ENCODE results near the gene UBR4.

Gene UBR4

DNA sequence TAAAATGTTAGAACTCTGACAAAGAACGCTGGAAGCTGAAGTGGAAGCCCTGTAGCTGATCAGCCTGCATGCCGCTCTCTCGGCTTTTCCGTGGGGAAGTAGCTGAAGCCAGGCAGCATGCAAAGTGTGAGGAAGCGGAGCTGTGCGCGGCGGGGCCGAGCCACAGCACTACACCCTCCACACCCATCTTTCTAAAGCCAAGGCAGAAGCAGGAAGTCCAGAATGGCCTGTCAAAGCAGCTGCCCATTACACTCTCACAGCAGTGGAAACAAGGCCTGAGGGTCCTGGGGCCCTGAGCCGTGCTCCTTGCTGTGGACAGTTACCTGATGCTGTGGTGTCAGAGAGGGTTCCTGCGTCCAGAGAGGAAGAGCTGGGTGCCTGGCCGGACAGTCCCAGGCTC, 69.6 kb downstream of the UBR4 start:
- TF ChIP-seq, protein P1, sequence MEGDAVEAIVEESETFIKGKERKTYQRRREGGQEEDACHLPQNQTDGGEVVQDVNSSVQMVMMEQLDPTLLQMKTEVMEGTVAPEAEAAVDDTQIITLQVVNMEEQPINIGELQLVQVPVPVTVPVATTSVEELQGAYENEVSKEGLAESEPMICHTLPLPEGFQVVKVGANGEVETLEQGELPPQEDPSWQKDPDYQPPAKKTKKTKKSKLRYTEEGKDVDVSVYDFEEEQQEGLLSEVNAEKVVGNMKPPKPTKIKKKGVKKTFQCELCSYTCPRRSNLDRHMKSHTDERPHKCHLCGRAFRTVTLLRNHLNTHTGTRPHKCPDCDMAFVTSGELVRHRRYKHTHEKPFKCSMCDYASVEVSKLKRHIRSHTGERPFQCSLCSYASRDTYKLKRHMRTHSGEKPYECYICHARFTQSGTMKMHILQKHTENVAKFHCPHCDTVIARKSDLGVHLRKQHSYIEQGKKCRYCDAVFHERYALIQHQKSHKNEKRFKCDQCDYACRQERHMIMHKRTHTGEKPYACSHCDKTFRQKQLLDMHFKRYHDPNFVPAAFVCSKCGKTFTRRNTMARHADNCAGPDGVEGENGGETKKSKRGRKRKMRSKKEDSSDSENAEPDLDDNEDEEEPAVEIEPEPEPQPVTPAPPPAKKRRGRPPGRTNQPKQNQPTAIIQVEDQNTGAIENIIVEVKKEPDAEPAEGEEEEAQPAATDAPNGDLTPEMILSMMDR (IDR thresholded peaks at IDR 0.05; ENCODE audit: low read depth, low read length): no peak
- H3K4me3 ChIP-seq (ENCODE audit: low read depth, low read length): no peak overlapping the region
- no peak for DNase-seq (ENCODE audit: low read depth)

DNA sequence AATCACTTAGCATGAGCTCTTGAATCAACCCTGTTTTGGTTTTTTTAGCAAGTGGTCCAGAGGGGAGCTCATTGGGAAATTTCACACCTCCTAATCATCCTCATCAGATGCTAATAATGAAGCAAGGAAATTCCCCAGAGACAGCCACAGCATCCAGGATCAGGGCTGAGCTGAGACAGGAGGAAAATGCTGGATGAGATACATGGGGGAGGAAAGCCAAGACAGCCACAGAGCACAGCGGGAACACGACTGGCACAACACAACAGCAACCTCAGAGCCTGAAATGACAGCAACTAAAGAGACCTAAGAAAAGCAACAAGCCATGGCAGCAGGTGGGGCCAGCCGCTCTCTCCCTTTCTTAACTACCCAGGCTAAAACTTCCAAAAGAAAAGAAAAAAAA, 70.4 kb downstream of the UBR4 start:
- no peak for DNase-seq (ENCODE audit: low read depth)
- TF ChIP-seq, protein P2, sequence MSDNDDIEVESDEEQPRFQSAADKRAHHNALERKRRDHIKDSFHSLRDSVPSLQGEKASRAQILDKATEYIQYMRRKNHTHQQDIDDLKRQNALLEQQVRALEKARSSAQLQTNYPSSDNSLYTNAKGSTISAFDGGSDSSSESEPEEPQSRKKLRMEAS (IDR thresholded peaks at IDR 0.05; ENCODE audit: low read depth, low read length): no peak
- no peak for TF ChIP-seq MYC (IDR thresholded peaks at IDR 0.05; ENCODE audit: low read depth, low read length)
- no peak for TF ChIP-seq POLR2A (IDR thresholded peaks at IDR 0.05; ENCODE audit: extremely low read depth, insufficient read length)
- TF ChIP-seq, protein P1 (IDR thresholded peaks at IDR 0.05; ENCODE audit: low read depth, low read length): no peak
- H3K4me3 ChIP-seq (ENCODE audit: low read depth, low read length): no peak overlapping the region

- H3K4me3 ChIP-seq (ENCODE audit: low read depth, low read length): no peak overlapping the region
- TF ChIP-seq, protein P2 (IDR thresholded peaks at IDR 0.05; ENCODE audit: low read depth, low read length): no peak
- no peak for TF ChIP-seq POLR2A (IDR thresholded peaks at IDR 0.05; ENCODE audit: extremely low read depth, insufficient read length)
- TF ChIP-seq, protein P1 (IDR thresholded peaks at IDR 0.05; ENCODE audit: low read depth, low read length): no peak
- TF ChIP-seq MYC (IDR thresholded peaks at IDR 0.05; ENCODE audit: low read depth, low read length): no peak
Measured at GRCh38 chr1:19138958-19139581, 71.0 kb downstream of the UBR4 start.

GRCh38 chr1:19138331-19138730, 71.7 kb downstream of the UBR4 start:
- no peak overlapping the region for H3K4me3 ChIP-seq (ENCODE audit: low read depth, low read length)
- TF ChIP-seq POLR2A (IDR thresholded peaks at IDR 0.05; ENCODE audit: extremely low read depth, insufficient read length): no peak
- TF ChIP-seq, protein P2 (IDR thresholded peaks at IDR 0.05; ENCODE audit: low read depth, low read length): no peak
- TF ChIP-seq MYC (IDR thresholded peaks at IDR 0.05; ENCODE audit: low read depth, low read length): no peak
- TF ChIP-seq, protein P1 (IDR thresholded peaks at IDR 0.05; ENCODE audit: low read depth, low read length): no peak
- no peak for DNase-seq (ENCODE audit: low read depth)

More at GRCh38 chr1:19138958-19139581, 71.0 kb downstream of the UBR4 start:
- DNase-seq (ENCODE audit: low read depth): no peak

DNA sequence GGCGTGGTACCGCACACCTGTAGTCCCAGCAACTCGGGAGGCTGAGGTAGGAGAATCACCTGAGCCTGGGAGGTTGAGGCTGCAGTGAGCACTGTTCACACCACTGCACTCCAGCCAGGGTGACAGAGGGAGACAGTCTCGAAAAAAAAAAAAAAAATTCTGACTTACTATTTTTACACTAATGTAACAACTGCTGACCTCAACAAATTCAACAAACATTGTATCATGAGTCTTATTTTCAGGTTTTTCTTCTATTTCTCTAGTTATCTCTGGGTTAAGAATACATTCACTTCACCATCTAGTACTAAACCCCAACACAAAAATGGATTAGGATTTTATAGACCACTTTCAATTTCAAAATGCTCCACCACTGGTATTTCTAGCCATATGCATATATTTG, 72.9 kb downstream of the UBR4 start:
- TF ChIP-seq, protein P1 (IDR thresholded peaks at IDR 0.05; ENCODE audit: low read depth, low read length): no peak
- no peak for TF ChIP-seq POLR2A (IDR thresholded peaks at IDR 0.05; ENCODE audit: extremely low read depth, insufficient read length)
- TF ChIP-seq MYC (IDR thresholded peaks at IDR 0.05; ENCODE audit: low read depth, low read length): no peak
- TF ChIP-seq, protein P2 (IDR thresholded peaks at IDR 0.05; ENCODE audit: low read depth, low read length): no peak
- no peak for DNase-seq (ENCODE audit: low read depth)
- no peak overlapping the region for H3K4me3 ChIP-seq (ENCODE audit: low read depth, low read length)

DNA sequence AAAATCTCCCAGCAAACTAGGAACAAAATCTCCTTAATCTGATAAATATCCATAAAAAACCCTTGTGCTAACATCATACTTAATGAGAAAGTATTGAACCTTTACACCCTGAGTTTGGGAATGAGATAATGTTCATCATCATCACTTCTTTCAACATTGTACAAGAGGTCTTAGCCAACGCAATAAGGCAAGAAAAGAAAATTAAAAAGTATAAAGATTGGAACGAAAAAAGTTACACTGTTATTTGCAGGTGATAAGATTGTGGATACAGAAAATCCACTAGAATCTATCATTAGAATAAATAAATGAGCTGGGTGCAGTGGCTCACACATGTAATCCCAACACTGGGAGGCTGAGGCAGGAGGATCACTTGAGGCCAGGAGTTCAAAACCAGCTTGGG, 76.7 kb downstream of the UBR4 start:
- no peak overlapping the region for H3K4me3 ChIP-seq (ENCODE audit: low read depth, low read length)
- no peak for TF ChIP-seq MYC (IDR thresholded peaks at IDR 0.05; ENCODE audit: low read depth, low read length)
- TF ChIP-seq, protein P2 (IDR thresholded peaks at IDR 0.05; ENCODE audit: low read depth, low read length): no peak
- TF ChIP-seq POLR2A (IDR thresholded peaks at IDR 0.05; ENCODE audit: extremely low read depth, insufficient read length): no peak
- TF ChIP-seq, protein P1 (IDR thresholded peaks at IDR 0.05; ENCODE audit: low read depth, low read length): no peak
- DNase-seq (ENCODE audit: low read depth): no peak
